Endodermal cell (in vitro differentiated cells): Measurements from ENCODE around the gene PPP2R2C. TPM values are rescaled to one million over a fixed set of nuclear protein-coding genes. Genes with fewer than 3 reads are reported as not detected.

ENCODE experiments used
- DNase-seq: peaks from one replicate; pipeline ENCODE4 v3.0.0-alpha.2; 2017
- H3K27ac ChIP-seq: 2 replicates; pipeline ENCODE4 v1.5.1; 2013; ENCODE audit warnings: mild to moderate bottlenecking, low read depth, low read length, moderate library complexity
- H3K27me3 ChIP-seq: 2 replicates; pipeline ENCODE4 v1.6.1; 2013; ENCODE audit warnings: mild to moderate bottlenecking, low read length, moderate library complexity; ENCODE audit not compliant: insufficient read depth, control insufficient read depth, poor library complexity, severe bottlenecking
- H3K36me3 ChIP-seq: 2 replicates; pipeline ENCODE4 v1.7.0; 2013; ENCODE audit warnings: mild to moderate bottlenecking, low read length, moderate library complexity; ENCODE audit not compliant: control insufficient read depth, insufficient read depth
- H3K4me1 ChIP-seq: one replicate; pipeline ENCODE4 v1.7.0; 2013; ENCODE audit warnings: low read length; ENCODE audit not compliant: control insufficient read depth, insufficient read depth
- H3K4me3 ChIP-seq: 2 replicates; pipeline ENCODE4 v1.5.1; 2013; ENCODE audit warnings: mild to moderate bottlenecking, low read length, moderate library complexity
- H3K9ac ChIP-seq: 2 replicates; pipeline ENCODE4 v1.6.1; 2013; ENCODE audit warnings: mild to moderate bottlenecking, low read length, moderate library complexity; ENCODE audit not compliant: poor library complexity, severe bottlenecking; ENCODE audit errors: extremely low read depth
- H3K9me3 ChIP-seq: 2 replicates; pipeline ENCODE4 v1.6.1; 2013; ENCODE audit warnings: mild to moderate bottlenecking, low read length, moderate library complexity; ENCODE audit not compliant: control insufficient read depth
- H3K27ac Mint-ChIP-seq: 2 replicates; pipeline ENCODE4 v1.8.0; 2020; ENCODE audit warnings: mixed read lengths
- H3K27me3 Mint-ChIP-seq: 2 replicates; pipeline ENCODE4 v1.8.0; 2021; ENCODE audit warnings: mild to moderate bottlenecking, mixed read lengths; ENCODE audit not compliant: insufficient read depth
- H3K36me3 Mint-ChIP-seq: 2 replicates; pipeline ENCODE4 v1.8.0; 2020; ENCODE audit warnings: low read depth, mixed read lengths
- H3K4me1 Mint-ChIP-seq: 2 replicates; pipeline ENCODE4 v1.8.0; 2020; ENCODE audit warnings: mixed read lengths
- H3K4me3 Mint-ChIP-seq: 2 replicates; pipeline ENCODE4 v1.8.0; 2020; ENCODE audit warnings: mild to moderate bottlenecking, moderate library complexity, mixed read lengths
- H3K9me3 Mint-ChIP-seq: 2 replicates; pipeline ENCODE4 v1.8.0; 2020; ENCODE audit warnings: mild to moderate bottlenecking, mixed read lengths
- WGBS, 2 experiments: methylation state at CpG; one replicate each; pipeline versions ENCODE4 v1.1.5 to v1.1.7; 2013; ENCODE audit warnings: missing lambda C conversion rate in 2 of 2, mixed read lengths in 1 of 2; ENCODE audit not compliant: insufficient coverage in 1 of 2, insufficient read length in 1 of 2; 5-methylcytosine and 5-hydroxymethylcytosine counted together
- total RNA-seq, 2 donors: library from RNA; stranded (reverse); fragmentation: NEBNext Ultra II Directional in 1 of 2; extraction: Animal tissue kit (Norgen Biotek cat#: 25700) in 1 of 2; gene quantifications; 2 replicates in 1 of 2; 3 replicates in 1 of 2; pipeline ENCODE4 v1.2.1, GENCODE V29; 2021
- TF ChIP-seq, protein P1 (sequence below): fragments of 200-600 bp; sonication (generic); conservative IDR thresholded peaks from 2 replicates; pipeline ENCODE4 v1.5.0; 2021; ENCODE audit warnings: antibody characterized with exemption, mild to moderate bottlenecking

The PPP2R2C gene
- total RNA-seq, 2 donors from 2014 or later, result 4.4 to 19.2 TPM

DNA sequence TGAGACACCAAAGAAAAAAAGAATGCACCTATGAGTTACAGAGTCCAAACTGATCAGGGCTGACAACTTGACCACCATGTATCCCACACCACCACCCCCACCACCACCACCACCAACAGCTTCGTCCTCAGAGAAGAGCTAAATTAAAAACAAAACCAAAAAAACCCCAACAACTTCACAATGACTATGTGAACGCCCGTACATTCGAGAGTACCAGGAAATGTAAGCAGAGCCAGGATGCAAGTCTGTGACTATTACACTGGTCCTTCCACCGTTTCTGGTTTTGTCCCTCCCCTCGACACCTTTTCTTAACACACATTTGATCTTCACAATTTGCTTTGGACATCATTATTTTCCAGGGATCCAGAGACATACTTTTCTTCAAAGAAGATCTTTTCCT, 151.8 kb downstream of the PPP2R2C start:
- Mint-ChIP-seq H3K9me3 (peaks cover 7% of the 10 kb centered on the region), H3K27me3 (no peaks in the 10 kb centered on the region), H3K27ac (no peak overlapping the region), H3K4me1 (peaks cover 2% of the 10 kb centered on the region), H3K36me3 (peaks cover 18% of the 10 kb centered on the region), H3K4me3 (no peak overlapping the region)
- H3K4me1 ChIP-seq, result no peaks in the 10 kb centered on the region
- WGBS, 2 experiments, result 90 to 94% methylated on average over 5 to 6 of the region's 6 CpGs
- H3K9ac ChIP-seq, result no peak overlapping the region
- H3K27ac ChIP-seq, result no peak overlapping the region
- no peaks in the 10 kb centered on the region for H3K36me3 ChIP-seq
- no peaks in the 10 kb centered on the region for H3K27me3 ChIP-seq
- DNase-seq, result no peak
- TF ChIP-seq, protein P1, sequence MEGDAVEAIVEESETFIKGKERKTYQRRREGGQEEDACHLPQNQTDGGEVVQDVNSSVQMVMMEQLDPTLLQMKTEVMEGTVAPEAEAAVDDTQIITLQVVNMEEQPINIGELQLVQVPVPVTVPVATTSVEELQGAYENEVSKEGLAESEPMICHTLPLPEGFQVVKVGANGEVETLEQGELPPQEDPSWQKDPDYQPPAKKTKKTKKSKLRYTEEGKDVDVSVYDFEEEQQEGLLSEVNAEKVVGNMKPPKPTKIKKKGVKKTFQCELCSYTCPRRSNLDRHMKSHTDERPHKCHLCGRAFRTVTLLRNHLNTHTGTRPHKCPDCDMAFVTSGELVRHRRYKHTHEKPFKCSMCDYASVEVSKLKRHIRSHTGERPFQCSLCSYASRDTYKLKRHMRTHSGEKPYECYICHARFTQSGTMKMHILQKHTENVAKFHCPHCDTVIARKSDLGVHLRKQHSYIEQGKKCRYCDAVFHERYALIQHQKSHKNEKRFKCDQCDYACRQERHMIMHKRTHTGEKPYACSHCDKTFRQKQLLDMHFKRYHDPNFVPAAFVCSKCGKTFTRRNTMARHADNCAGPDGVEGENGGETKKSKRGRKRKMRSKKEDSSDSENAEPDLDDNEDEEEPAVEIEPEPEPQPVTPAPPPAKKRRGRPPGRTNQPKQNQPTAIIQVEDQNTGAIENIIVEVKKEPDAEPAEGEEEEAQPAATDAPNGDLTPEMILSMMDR, result no peak
- H3K9me3 ChIP-seq, result no peaks in the 10 kb centered on the region
- H3K4me3 ChIP-seq, result no peak overlapping the region

DNA sequence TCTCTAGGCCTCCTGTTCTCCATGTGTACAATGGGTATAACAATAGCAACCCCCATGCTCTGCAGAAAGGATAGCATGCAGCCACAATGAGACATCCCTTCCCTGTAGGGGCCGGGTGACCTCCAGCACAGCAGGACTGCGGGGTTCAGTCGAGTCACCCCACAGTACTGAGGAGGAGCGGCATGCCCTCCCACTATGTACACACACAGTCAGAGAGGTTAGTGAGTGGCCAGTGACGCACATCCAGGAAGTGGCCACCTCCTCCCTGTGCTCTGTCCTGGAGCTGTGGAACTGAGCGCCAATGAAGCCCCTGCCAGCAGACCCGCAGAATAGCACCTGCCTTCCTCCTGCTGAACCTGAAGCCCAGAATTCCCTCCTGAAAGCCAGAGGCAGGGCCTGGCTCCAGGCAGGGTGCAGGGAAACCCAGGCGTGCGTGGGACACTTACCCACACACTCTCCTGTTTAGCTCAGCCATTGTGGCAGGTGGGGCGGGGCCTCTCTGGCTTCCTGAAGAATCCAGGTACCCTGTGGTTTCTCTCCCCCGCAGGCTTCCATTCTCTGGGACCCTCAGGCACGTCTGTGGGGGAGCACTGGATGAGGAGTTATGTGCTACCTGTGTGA, 152.8 kb downstream of the PPP2R2C start:
- no peaks in the 10 kb centered on the region for H3K27me3 Mint-ChIP-seq
- Histone ChIP-seq H3K4me1 (no peaks in the 10 kb centered on the region), H3K36me3 (no peaks in the 10 kb centered on the region), H3K27ac (no peak overlapping the region), H3K4me3 (no peak overlapping the region), H3K9me3 (no peaks in the 10 kb centered on the region), H3K9ac (no peak overlapping the region), H3K27me3 (no peaks in the 10 kb centered on the region)
- H3K27ac Mint-ChIP-seq, result no peak overlapping the region
- peaks cover 7% of the 10 kb centered on the region for H3K9me3 Mint-ChIP-seq
- 87 to 92% methylated on average over 10 to 12 of the region's 12 CpGs for WGBS, 2 experiments
- TF ChIP-seq, protein P1, result no peak
- H3K4me1 Mint-ChIP-seq, result peaks cover 2% of the 10 kb centered on the region
- no peak overlapping the region for H3K4me3 Mint-ChIP-seq
- DNase-seq, result no peak
- peaks cover 18% of the 10 kb centered on the region for H3K36me3 Mint-ChIP-seq

DNA sequence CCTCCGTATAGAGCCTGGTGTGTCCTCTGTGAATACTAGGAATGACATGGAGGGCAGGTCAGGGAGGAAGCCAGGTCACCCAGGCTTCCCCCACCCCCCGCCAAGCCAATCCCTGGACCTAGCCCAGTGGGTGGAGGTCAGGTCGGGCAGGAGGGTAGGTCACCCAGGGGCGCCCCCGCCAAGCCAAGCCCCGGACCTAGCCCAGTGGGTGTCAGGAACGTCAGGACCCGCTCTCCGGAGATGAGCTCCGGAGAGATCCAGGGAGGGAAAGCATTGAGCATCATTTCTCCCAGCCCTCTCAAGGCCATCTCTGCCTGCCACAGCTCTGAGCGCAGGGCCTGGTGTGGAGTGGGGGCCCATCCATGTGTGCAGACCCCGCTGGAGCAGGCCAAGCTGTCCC, 154.2 kb downstream of the PPP2R2C start:
- Mint-ChIP-seq H3K4me1 (peaks cover 6% of the 10 kb centered on the region), H3K27me3 (peaks cover 2% of the 10 kb centered on the region), H3K4me3 (no peak overlapping the region), H3K27ac (no peak overlapping the region), H3K9me3 (peaks cover 7% of the 10 kb centered on the region), H3K36me3 (peaks cover 18% of the 10 kb centered on the region)
- Histone ChIP-seq H3K36me3 (no peaks in the 10 kb centered on the region), H3K4me1 (no peaks in the 10 kb centered on the region), H3K27ac (no peak overlapping the region), H3K9me3 (no peaks in the 10 kb centered on the region), H3K9ac (no peak overlapping the region), H3K4me3 (no peak overlapping the region), H3K27me3 (no peaks in the 10 kb centered on the region)
- TF ChIP-seq, protein P1, result no peak
- no peak for DNase-seq
- WGBS, 2 experiments, result 90 to 93% methylated on average over 7 to 12 of the region's 12 CpGs
